ENCODE results near the gene CNIH3. TPM values are rescaled to one million over a fixed set of nuclear protein-coding genes. Genes with fewer than 3 reads are reported as not detected.

The CNIH3 gene
- total RNA-seq, 1 experiment from 2014 or later: 1.8 TPM

DNA sequence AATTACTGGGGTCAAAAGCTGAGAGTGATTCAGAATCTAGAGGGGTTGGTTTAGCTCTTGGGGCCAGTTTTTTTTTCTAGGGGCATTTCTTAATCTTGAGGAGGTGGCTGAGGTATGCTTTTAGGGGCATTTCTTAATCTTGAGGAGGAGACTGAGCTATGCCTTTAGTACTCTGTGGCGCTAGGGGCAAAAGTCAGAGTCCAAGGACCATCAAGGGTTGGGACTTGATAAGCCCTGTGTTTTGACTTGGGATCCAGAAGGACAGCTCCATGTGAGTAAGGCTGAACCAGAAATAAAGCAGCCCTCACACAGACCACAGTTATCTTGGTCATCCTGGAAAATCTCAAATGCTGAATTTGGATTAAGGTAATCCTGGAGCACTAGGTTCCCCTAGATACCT, 3.9 kb upstream of the CNIH3 start (continued):
- TF ChIP-seq POLR2AphosphoS5 (IDR thresholded peaks at IDR 0.05; ENCODE audit: low read depth, low read length) (no peak), CEBPB (IDR thresholded peaks at IDR 0.05; ENCODE audit: low read depth) (no peak), SP1 (IDR thresholded peaks at IDR 0.05; ENCODE audit: low read depth) (no peak), SRF (IDR thresholded peaks at IDR 0.05; ENCODE audit: low read depth) (no peak), SIN3A (IDR thresholded peaks at IDR 0.05; ENCODE audit: low read depth) (no peak), EZH2phosphoT487 (IDR thresholded peaks at IDR 0.05; ENCODE audit: borderline replicate concordance) (no peak), TCF7L2 (IDR thresholded peaks at IDR 0.05; ENCODE audit: borderline replicate concordance, extremely low read depth, insufficient read depth, insufficient read length) (no peak), ZFX (IDR thresholded peaks at IDR 0.05) (no peak), FOSL1 (IDR thresholded peaks at IDR 0.05; ENCODE audit: low read depth) (no peak), EGR1 (IDR thresholded peaks at IDR 0.05; ENCODE audit: low read depth) (no peak)
- TF ChIP-seq, protein P1, sequence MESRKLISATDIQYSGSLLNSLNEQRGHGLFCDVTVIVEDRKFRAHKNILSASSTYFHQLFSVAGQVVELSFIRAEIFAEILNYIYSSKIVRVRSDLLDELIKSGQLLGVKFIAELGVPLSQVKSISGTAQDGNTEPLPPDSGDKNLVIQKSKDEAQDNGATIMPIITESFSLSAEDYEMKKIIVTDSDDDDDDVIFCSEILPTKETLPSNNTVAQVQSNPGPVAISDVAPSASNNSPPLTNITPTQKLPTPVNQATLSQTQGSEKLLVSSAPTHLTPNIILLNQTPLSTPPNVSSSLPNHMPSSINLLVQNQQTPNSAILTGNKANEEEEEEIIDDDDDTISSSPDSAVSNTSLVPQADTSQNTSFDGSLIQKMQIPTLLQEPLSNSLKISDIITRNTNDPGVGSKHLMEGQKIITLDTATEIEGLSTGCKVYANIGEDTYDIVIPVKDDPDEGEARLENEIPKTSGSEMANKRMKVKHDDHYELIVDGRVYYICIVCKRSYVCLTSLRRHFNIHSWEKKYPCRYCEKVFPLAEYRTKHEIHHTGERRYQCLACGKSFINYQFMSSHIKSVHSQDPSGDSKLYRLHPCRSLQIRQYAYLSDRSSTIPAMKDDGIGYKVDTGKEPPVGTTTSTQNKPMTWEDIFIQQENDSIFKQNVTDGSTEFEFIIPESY (IDR thresholded peaks at IDR 0.05; ENCODE audit: extremely low read depth, insufficient replicate concordance, low read length): no peak
- TF ChIP-seq, protein P2, sequence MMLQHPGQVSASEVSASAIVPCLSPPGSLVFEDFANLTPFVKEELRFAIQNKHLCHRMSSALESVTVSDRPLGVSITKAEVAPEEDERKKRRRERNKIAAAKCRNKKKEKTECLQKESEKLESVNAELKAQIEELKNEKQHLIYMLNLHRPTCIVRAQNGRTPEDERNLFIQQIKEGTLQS (IDR thresholded peaks at IDR 0.05): no peak
- TF ChIP-seq, protein P3, sequence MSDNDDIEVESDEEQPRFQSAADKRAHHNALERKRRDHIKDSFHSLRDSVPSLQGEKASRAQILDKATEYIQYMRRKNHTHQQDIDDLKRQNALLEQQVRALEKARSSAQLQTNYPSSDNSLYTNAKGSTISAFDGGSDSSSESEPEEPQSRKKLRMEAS (IDR thresholded peaks at IDR 0.05): no peak

DNA sequence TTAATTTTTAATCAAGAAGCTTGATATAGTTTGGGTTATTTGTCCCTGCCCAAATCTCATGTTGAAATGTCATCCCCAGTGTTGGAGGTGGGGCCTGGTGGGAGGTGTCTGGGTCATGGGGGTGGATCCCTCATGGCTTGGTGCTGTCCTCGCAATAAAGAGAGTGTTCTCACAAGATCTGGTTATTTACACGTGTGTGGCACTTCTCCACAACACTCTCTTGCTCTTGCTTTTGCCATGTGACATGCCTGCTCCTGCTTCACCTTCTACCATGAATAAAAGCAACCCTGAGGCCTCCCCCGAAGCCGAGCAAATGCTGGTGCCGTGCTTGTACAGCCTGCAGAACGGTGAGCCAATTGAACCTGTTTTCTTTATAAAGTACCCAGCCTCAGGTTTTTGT, 2.6 kb upstream of the CNIH3 start:
- Histone ChIP-seq H3K27ac (ENCODE audit: low read depth, low read length) (no peak overlapping the region), H3K9me3 (ENCODE audit: control insufficient read depth in 1 of 2, insufficient read depth in 1 of 2, low read depth in 1 of 2, low read length in 2 of 2) (no peaks in the 10 kb centered on the region), H3K36me3 (ENCODE audit: control insufficient read depth in 1 of 2, insufficient read depth in 2 of 2, low read length in 2 of 2) (no peaks in the 10 kb centered on the region), H3K9me2 (ENCODE audit: insufficient read depth) (no peaks in the 10 kb centered on the region), H2AFZ (ENCODE audit: low read depth, low read length, poor library complexity, severe bottlenecking) (no peak overlapping the region), H3K4me1 (ENCODE audit: control insufficient read depth in 1 of 2, insufficient read depth in 2 of 2, low read length in 2 of 2) (no peaks in the 10 kb centered on the region), H3K27me3 (ENCODE audit: insufficient read depth, low read length) (no peaks in the 10 kb centered on the region), H3K4me3 (replicated peaks in 1 of 2; ENCODE audit: low read depth in 1 of 2, low read length in 2 of 2) (no peak overlapping the region), H4K20me1 (ENCODE audit: insufficient read depth) (no peaks in the 10 kb centered on the region), H3K9ac (ENCODE audit: low read length) (no peak overlapping the region), H3K79me2 (ENCODE audit: insufficient read depth, low read length) (no peaks in the 10 kb centered on the region), H3K4me2 (ENCODE audit: low read length) (no peak overlapping the region)
- CTCF ChIA-PET: no interaction called here
- POLR2A ChIA-PET: no interaction called here
- RAD21 ChIA-PET (ENCODE audit: low non-redundant PET in 1 of 2, low total read pairs in 2 of 2, uncharacterized antibody in 2 of 2, unreplicated experiment in 2 of 2): no interaction called here
- intact Hi-C loops (cut with micrococcal nuclease): no loop called here
- no TSS peak for BruUV-seq (replicated peaks)
- no peak for TF ChIP-seq EZH2phosphoT487 (IDR thresholded peaks at IDR 0.05; ENCODE audit: borderline replicate concordance)
- no peak for TF ChIP-seq CBX3 (IDR thresholded peaks at IDR 0.05; ENCODE audit: low read depth)
- TF ChIP-seq EGR1 (IDR thresholded peaks at IDR 0.05; ENCODE audit: low read depth): no peak
- no peak for TF ChIP-seq SP1 (IDR thresholded peaks at IDR 0.05; ENCODE audit: low read depth)
- ATAC-seq: no peak
- DNase-seq (ENCODE audit: low read depth, low spot score): no peak

Measured in HCT116 (cell line).